ENCODE measurements around the gene FAT2.

DNA sequence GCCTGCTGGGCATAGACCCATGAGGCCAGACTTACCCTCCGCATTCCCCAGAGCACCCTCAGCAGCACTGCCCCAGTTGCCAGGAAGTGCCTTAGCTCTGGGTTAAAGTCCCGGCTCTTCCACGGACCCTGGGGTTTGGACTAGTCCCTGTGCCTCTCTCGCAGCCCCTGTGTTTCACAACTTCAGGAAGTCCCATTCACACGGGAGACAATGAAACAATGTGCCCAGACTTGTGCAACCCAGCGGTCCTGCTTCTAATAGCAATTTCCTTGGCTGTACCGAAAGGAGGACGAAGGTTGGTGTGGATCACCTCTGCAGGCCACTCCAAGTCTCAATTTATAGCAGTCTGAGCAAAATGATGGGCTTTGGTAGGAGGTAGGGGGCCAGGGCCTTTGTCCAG, 41.8 kb upstream of the FAT2 start:
- TF ChIP-seq, protein P1, sequence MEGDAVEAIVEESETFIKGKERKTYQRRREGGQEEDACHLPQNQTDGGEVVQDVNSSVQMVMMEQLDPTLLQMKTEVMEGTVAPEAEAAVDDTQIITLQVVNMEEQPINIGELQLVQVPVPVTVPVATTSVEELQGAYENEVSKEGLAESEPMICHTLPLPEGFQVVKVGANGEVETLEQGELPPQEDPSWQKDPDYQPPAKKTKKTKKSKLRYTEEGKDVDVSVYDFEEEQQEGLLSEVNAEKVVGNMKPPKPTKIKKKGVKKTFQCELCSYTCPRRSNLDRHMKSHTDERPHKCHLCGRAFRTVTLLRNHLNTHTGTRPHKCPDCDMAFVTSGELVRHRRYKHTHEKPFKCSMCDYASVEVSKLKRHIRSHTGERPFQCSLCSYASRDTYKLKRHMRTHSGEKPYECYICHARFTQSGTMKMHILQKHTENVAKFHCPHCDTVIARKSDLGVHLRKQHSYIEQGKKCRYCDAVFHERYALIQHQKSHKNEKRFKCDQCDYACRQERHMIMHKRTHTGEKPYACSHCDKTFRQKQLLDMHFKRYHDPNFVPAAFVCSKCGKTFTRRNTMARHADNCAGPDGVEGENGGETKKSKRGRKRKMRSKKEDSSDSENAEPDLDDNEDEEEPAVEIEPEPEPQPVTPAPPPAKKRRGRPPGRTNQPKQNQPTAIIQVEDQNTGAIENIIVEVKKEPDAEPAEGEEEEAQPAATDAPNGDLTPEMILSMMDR (conservative IDR thresholded peaks at IDR 0.05; ENCODE audit: low read depth, low read length): no peak
- TF ChIP-seq EZH2 (IDR thresholded peaks at IDR 0.05; ENCODE audit: borderline replicate concordance, low read depth, low read length, poor library complexity, severe bottlenecking): no peak
